Adrenal gland (tissue), 5 donors: ENCODE measurements around the gene C4B.

Experiments
- POLR2A ChIP-seq, 2 donors: fragments of 450-650 bp; IDR thresholded peaks; one replicate each; pipeline ENCODE4 v1.6.1; 2017; ENCODE audit warnings: antibody characterized with exemption in 2 of 2, mild to moderate bottlenecking in 2 of 2, moderate library complexity in 1 of 2
- TF ChIP-seq, protein P1 (sequence below), 6 experiments: fragments of 450-650 bp in 4 of 6; fragments of 200-600 bp in 2 of 6; sonication (generic) in 1 of 6; IDR thresholded peaks; 1 replicate in 5 of 6; 2 replicates in 1 of 6; pipeline versions ENCODE4 v1.5.1 to v1.8.0; 2016 to 2021; ENCODE audit warnings: antibody characterized with exemption in 6 of 6, mild to moderate bottlenecking in 2 of 6, moderate library complexity in 1 of 6
- donor health status: DM: no; HTN: no; CAD: no.

DNA sequence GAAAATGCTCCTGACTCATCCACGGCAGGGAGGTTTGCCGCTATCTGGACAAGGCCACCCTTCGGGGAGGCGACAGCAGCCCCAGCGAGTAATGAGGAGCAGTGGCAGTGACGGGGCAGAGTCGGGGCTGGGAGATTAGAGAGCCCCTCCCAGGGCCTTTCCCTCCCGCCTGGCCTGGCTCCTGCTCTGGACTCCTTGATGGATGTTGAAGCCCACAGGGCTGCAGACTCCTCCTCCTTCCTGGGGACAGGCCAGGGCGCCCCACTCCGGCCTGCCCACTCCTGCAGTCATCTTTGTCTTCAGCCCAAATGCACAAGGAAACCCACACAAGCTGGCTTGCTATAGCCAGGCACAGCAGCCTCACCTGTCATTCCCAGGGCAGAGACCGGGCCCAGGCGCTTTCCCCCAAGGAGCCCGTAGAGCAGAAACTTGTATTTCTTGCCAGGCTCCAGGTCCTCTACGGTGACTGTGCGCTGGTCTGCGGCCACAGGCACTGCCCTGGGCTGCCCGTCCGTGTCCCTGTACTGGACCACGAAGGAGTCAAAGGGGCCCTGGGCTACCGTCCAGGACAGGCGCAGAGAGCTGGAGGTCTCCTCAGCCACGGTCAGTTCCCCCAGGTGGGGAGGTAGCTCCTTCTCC lies 31.3 kb downstream of the C4B start:
- TF ChIP-seq, protein P1, sequence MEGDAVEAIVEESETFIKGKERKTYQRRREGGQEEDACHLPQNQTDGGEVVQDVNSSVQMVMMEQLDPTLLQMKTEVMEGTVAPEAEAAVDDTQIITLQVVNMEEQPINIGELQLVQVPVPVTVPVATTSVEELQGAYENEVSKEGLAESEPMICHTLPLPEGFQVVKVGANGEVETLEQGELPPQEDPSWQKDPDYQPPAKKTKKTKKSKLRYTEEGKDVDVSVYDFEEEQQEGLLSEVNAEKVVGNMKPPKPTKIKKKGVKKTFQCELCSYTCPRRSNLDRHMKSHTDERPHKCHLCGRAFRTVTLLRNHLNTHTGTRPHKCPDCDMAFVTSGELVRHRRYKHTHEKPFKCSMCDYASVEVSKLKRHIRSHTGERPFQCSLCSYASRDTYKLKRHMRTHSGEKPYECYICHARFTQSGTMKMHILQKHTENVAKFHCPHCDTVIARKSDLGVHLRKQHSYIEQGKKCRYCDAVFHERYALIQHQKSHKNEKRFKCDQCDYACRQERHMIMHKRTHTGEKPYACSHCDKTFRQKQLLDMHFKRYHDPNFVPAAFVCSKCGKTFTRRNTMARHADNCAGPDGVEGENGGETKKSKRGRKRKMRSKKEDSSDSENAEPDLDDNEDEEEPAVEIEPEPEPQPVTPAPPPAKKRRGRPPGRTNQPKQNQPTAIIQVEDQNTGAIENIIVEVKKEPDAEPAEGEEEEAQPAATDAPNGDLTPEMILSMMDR (IDR thresholded peaks at IDR 0.05) = no peak
- peak in 1 of 2 donors; percentile 56 for TF ChIP-seq POLR2A (IDR thresholded peaks at IDR 0.05)
